ENCODE data around the gene TAX1BP1.

Gene TAX1BP1

GRCh38 chr7:27868131-27868550, 128.2 kb downstream of the TAX1BP1 start:
- Histone ChIP-seq H3K4me3 (ENCODE audit: extremely low read depth, insufficient read depth, low read length, poor library complexity, severe bottlenecking) (no peak overlapping the region), H3K27ac (ENCODE audit: low read depth, low read length, severe bottlenecking) (no peak overlapping the region), H3K4me1 (ENCODE audit: control insufficient read depth, insufficient read depth, low read length, poor library complexity, severe bottlenecking) (no peaks in the 10 kb centered on the region), H3K36me3 (ENCODE audit: control insufficient read depth, insufficient read depth, low read length) (no peaks in the 10 kb centered on the region), H3K9me3 (ENCODE audit: control insufficient read depth, low read length) (no peaks in the 10 kb centered on the region)
- 90 to 94% methylated on average over 14 of the region's 15 CpGs for WGBS, 2 experiments (ENCODE audit: insufficient coverage in 2 of 2)

- Histone ChIP-seq H3K36me3 (ENCODE audit: control insufficient read depth, insufficient read depth, low read length) (no peaks in the 10 kb centered on the region), H3K4me1 (ENCODE audit: control insufficient read depth, insufficient read depth, low read length, poor library complexity, severe bottlenecking) (no peaks in the 10 kb centered on the region), H3K27ac (ENCODE audit: low read depth, low read length, severe bottlenecking) (no peak overlapping the region), H3K9me3 (ENCODE audit: control insufficient read depth, low read length) (no peaks in the 10 kb centered on the region), H3K4me3 (ENCODE audit: extremely low read depth, insufficient read depth, low read length, poor library complexity, severe bottlenecking) (no peak overlapping the region)
- 92 to 93% methylated on average over 5 of the region's 7 CpGs for WGBS, 2 experiments (ENCODE audit: insufficient coverage in 2 of 2)
Measured at GRCh38 chr7:27869056-27869455, 129.1 kb downstream of the TAX1BP1 start.

GRCh38 chr7:27870595-27870994, 130.6 kb downstream of the TAX1BP1 start:
- Histone ChIP-seq H3K27ac (ENCODE audit: low read depth, low read length, severe bottlenecking) (no peak overlapping the region), H3K36me3 (ENCODE audit: control insufficient read depth, insufficient read depth, low read length) (no peaks in the 10 kb centered on the region), H3K9me3 (ENCODE audit: control insufficient read depth, low read length) (no peaks in the 10 kb centered on the region), H3K4me3 (ENCODE audit: extremely low read depth, insufficient read depth, low read length, poor library complexity, severe bottlenecking) (no peak overlapping the region), H3K4me1 (ENCODE audit: control insufficient read depth, insufficient read depth, low read length, poor library complexity, severe bottlenecking) (no peaks in the 10 kb centered on the region)
- WGBS, 2 experiments (ENCODE audit: insufficient coverage in 2 of 2): 96 to 97% methylated on average over 3 to 4 of the region's 5 CpGs

GRCh38 chr7:27871086-27871485, 131.1 kb downstream of the TAX1BP1 start:
- no peaks in the 10 kb centered on the region for H3K4me1 ChIP-seq (ENCODE audit: control insufficient read depth, insufficient read depth, low read length, poor library complexity, severe bottlenecking)
- no peak overlapping the region for H3K27ac ChIP-seq (ENCODE audit: low read depth, low read length, severe bottlenecking)
- H3K9me3 ChIP-seq (ENCODE audit: control insufficient read depth, low read length): no peaks in the 10 kb centered on the region
- WGBS, 2 experiments (ENCODE audit: insufficient coverage in 2 of 2): 90 to 100% methylated on average over 1 to 2 of the region's 3 CpGs
- no peaks in the 10 kb centered on the region for H3K36me3 ChIP-seq (ENCODE audit: control insufficient read depth, insufficient read depth, low read length)
- H3K4me3 ChIP-seq (ENCODE audit: extremely low read depth, insufficient read depth, low read length, poor library complexity, severe bottlenecking): no peak overlapping the region

GRCh38 chr7:27871866-27872265, 131.9 kb downstream of the TAX1BP1 start:
- WGBS, 2 experiments (ENCODE audit: insufficient coverage in 2 of 2): 89% methylated on average over 5 to 6 of the region's 6 CpGs
- Histone ChIP-seq H3K36me3 (ENCODE audit: control insufficient read depth, insufficient read depth, low read length) (no peaks in the 10 kb centered on the region), H3K9me3 (ENCODE audit: control insufficient read depth, low read length) (no peaks in the 10 kb centered on the region), H3K27ac (ENCODE audit: low read depth, low read length, severe bottlenecking) (no peak overlapping the region), H3K4me1 (ENCODE audit: control insufficient read depth, insufficient read depth, low read length, poor library complexity, severe bottlenecking) (no peaks in the 10 kb centered on the region), H3K4me3 (ENCODE audit: extremely low read depth, insufficient read depth, low read length, poor library complexity, severe bottlenecking) (no peak overlapping the region)

- no peaks in the 10 kb centered on the region for H3K36me3 ChIP-seq (ENCODE audit: control insufficient read depth, insufficient read depth, low read length)
- no peak overlapping the region for H3K27ac ChIP-seq (ENCODE audit: low read depth, low read length, severe bottlenecking)
- 90 to 97% methylated on average over 5 to 14 of the region's 17 CpGs for WGBS, 2 experiments (ENCODE audit: insufficient coverage in 2 of 2)
- H3K9me3 ChIP-seq (ENCODE audit: control insufficient read depth, low read length): no peaks in the 10 kb centered on the region
- no peak overlapping the region for H3K4me3 ChIP-seq (ENCODE audit: extremely low read depth, insufficient read depth, low read length, poor library complexity, severe bottlenecking)
- H3K4me1 ChIP-seq (ENCODE audit: control insufficient read depth, insufficient read depth, low read length, poor library complexity, severe bottlenecking): no peaks in the 10 kb centered on the region
Measured at GRCh38 chr7:27872356-27873275, 132.7 kb downstream of the TAX1BP1 start.

GRCh38 chr7:27873981-27874957, 134.3 kb downstream of the TAX1BP1 start:
- H3K4me3 ChIP-seq (ENCODE audit: extremely low read depth, insufficient read depth, low read length, poor library complexity, severe bottlenecking): no peak overlapping the region
- no peak overlapping the region for H3K27ac ChIP-seq (ENCODE audit: low read depth, low read length, severe bottlenecking)
- no peaks in the 10 kb centered on the region for H3K4me1 ChIP-seq (ENCODE audit: control insufficient read depth, insufficient read depth, low read length, poor library complexity, severe bottlenecking)
- H3K36me3 ChIP-seq (ENCODE audit: control insufficient read depth, insufficient read depth, low read length): no peaks in the 10 kb centered on the region
- WGBS, 2 experiments (ENCODE audit: insufficient coverage in 2 of 2): 84 to 91% methylated on average over 10 to 11 of the region's 13 CpGs
- H3K9me3 ChIP-seq (ENCODE audit: control insufficient read depth, low read length): no peaks in the 10 kb centered on the region

- Histone ChIP-seq H3K4me3 (ENCODE audit: extremely low read depth, insufficient read depth, low read length, poor library complexity, severe bottlenecking) (no peak overlapping the region), H3K4me1 (ENCODE audit: control insufficient read depth, insufficient read depth, low read length, poor library complexity, severe bottlenecking) (no peaks in the 10 kb centered on the region), H3K9me3 (ENCODE audit: control insufficient read depth, low read length) (no peaks in the 10 kb centered on the region), H3K27ac (ENCODE audit: low read depth, low read length, severe bottlenecking) (no peak overlapping the region), H3K36me3 (ENCODE audit: control insufficient read depth, insufficient read depth, low read length) (no peaks in the 10 kb centered on the region)
- WGBS, 2 experiments (ENCODE audit: insufficient coverage in 2 of 2): 93 to 96% methylated on average over 8 to 9 of the region's 9 CpGs
Measured at GRCh38 chr7:27875061-27875460, 135.1 kb downstream of the TAX1BP1 start.

GRCh38 chr7:27875832-27876231, 135.9 kb downstream of the TAX1BP1 start:
- WGBS, 2 experiments (ENCODE audit: insufficient coverage in 2 of 2): 100% methylated on average over 2 of the region's 2 CpGs

GRCh38 chr7:27876756-27877155, 136.8 kb downstream of the TAX1BP1 start:
- Histone ChIP-seq H3K36me3 (ENCODE audit: control insufficient read depth, insufficient read depth, low read length) (no peaks in the 10 kb centered on the region), H3K4me3 (ENCODE audit: extremely low read depth, insufficient read depth, low read length, poor library complexity, severe bottlenecking) (no peak overlapping the region), H3K9me3 (ENCODE audit: control insufficient read depth, low read length) (no peaks in the 10 kb centered on the region), H3K27ac (ENCODE audit: low read depth, low read length, severe bottlenecking) (no peak overlapping the region), H3K4me1 (ENCODE audit: control insufficient read depth, insufficient read depth, low read length, poor library complexity, severe bottlenecking) (no peaks in the 10 kb centered on the region)
- 90 to 99% methylated on average over 2 to 7 of the region's 8 CpGs for WGBS, 2 experiments (ENCODE audit: insufficient coverage in 2 of 2)

More at GRCh38 chr7:27875832-27876231, 135.9 kb downstream of the TAX1BP1 start:
- Histone ChIP-seq H3K4me1 (ENCODE audit: control insufficient read depth, insufficient read depth, low read length, poor library complexity, severe bottlenecking) (no peaks in the 10 kb centered on the region), H3K27ac (ENCODE audit: low read depth, low read length, severe bottlenecking) (no peak overlapping the region), H3K36me3 (ENCODE audit: control insufficient read depth, insufficient read depth, low read length) (no peaks in the 10 kb centered on the region), H3K9me3 (ENCODE audit: control insufficient read depth, low read length) (no peaks in the 10 kb centered on the region), H3K4me3 (ENCODE audit: extremely low read depth, insufficient read depth, low read length, poor library complexity, severe bottlenecking) (no peak overlapping the region)

Measured in mesodermal cell (in vitro differentiated cells).